ENCODE results near the gene ERC2.

Gene ERC2

GRCh38 chr3:55907616-55908015 is 560.7 kb downstream of the ERC2 start:
- no peak overlapping the region for H3K27ac ChIP-seq
- no peaks in the 10 kb centered on the region for H3K9me3 ChIP-seq (ENCODE audit: control insufficient read depth, low read length)
- H3K79me2 ChIP-seq, result no peaks in the 10 kb centered on the region
- H2AFZ ChIP-seq, result no peak overlapping the region
- peaks cover 5% of the 10 kb centered on the region for H3K4me1 ChIP-seq
- no peak overlapping the region for H3K4me3 ChIP-seq (ENCODE audit: low read depth, low read length)
- no peak for TF ChIP-seq CTCF (IDR thresholded peaks at IDR 0.05)
- H3K36me3 ChIP-seq (ENCODE audit: control insufficient read depth, insufficient read depth, low read length), result no peaks in the 10 kb centered on the region
- no peaks in the 10 kb centered on the region for H3K27me3 ChIP-seq (ENCODE audit: control insufficient read depth, insufficient read depth, low read length)
- H3K9ac ChIP-seq, result no peak overlapping the region
- H3K4me2 ChIP-seq (ENCODE audit: low read length), result no peak overlapping the region

DNA sequence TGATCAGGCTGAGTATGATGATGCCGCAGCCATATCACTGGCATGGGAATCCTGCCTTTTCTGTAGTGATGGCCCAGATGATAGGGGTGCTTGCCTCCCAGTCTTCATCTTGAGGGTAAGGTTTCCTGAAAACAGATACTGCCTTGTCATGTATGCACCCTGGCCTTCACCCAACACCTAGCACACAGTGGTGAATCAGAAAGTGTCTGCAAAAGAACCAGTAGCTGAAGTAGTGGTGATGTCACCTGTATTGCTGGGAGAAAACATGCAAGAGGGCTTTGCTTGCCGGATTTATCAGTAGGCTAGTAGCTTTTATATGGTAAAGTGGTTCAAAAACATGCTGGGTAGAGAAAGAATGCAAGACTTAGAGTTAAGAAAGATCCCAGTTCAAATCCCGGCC is 561.4 kb downstream of the ERC2 start:
- H3K36me3 ChIP-seq (ENCODE audit: control insufficient read depth, insufficient read depth, low read length), result no peaks in the 10 kb centered on the region
- H3K4me1 ChIP-seq, result peaks cover 5% of the 10 kb centered on the region
- no peak overlapping the region for H3K4me2 ChIP-seq (ENCODE audit: low read length)
- no peak overlapping the region for H3K9ac ChIP-seq
- no peak overlapping the region for H2AFZ ChIP-seq
- H3K79me2 ChIP-seq, result no peaks in the 10 kb centered on the region
- no peak for TF ChIP-seq CTCF (IDR thresholded peaks at IDR 0.05)
- H3K4me3 ChIP-seq (ENCODE audit: low read depth, low read length), result no peak overlapping the region
- H3K27me3 ChIP-seq (ENCODE audit: control insufficient read depth, insufficient read depth, low read length), result no peaks in the 10 kb centered on the region
- H3K9me3 ChIP-seq (ENCODE audit: control insufficient read depth, low read length), result no peaks in the 10 kb centered on the region
- H3K27ac ChIP-seq, result no peak overlapping the region

- no peak overlapping the region for H3K9ac ChIP-seq
Observed at GRCh38 chr3:55904716-55905115, 563.6 kb downstream of the ERC2 start.

DNA sequence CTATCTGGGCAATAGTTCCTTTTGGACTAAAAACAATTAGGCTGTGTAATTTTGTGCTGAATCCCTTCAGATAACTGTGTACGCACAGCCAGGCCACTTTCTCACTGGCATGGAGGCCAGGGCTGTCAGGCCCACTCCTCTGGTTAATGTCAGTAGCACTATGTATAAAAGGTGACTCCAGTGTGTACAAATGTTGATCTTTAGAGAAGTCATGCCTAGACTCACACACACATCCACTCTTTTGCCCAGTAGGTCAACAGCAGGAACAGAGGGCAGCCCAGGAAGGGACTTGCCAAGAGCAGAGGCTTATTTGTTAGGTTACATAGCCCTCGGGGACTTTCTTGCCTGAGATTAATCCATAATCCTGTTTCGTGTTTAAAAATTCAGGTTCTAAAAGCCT is 564.6 kb downstream of the ERC2 start:
- Histone ChIP-seq H3K4me1 (peaks cover 5% of the 10 kb centered on the region), H3K27ac (no peak overlapping the region), H3K9me3 (ENCODE audit: control insufficient read depth, low read length) (no peaks in the 10 kb centered on the region), H3K27me3 (ENCODE audit: control insufficient read depth, insufficient read depth, low read length) (no peaks in the 10 kb centered on the region), H3K79me2 (no peaks in the 10 kb centered on the region), H2AFZ (no peak overlapping the region), H3K4me2 (ENCODE audit: low read length) (no peak overlapping the region), H3K4me3 (ENCODE audit: low read depth, low read length) (no peak overlapping the region), H3K9ac (no peak overlapping the region), H3K36me3 (ENCODE audit: control insufficient read depth, insufficient read depth, low read length) (no peaks in the 10 kb centered on the region)
- TF ChIP-seq CTCF (IDR thresholded peaks at IDR 0.05), result no peak

More at GRCh38 chr3:55904716-55905115, 563.6 kb downstream of the ERC2 start:
- H3K9me3 ChIP-seq (ENCODE audit: control insufficient read depth, low read length), result no peaks in the 10 kb centered on the region
- H3K27me3 ChIP-seq (ENCODE audit: control insufficient read depth, insufficient read depth, low read length), result no peaks in the 10 kb centered on the region
- no peak overlapping the region for H3K4me2 ChIP-seq (ENCODE audit: low read length)
- H3K27ac ChIP-seq, result no peak overlapping the region
- no peak overlapping the region for H2AFZ ChIP-seq
- no peaks in the 10 kb centered on the region for H3K79me2 ChIP-seq
- TF ChIP-seq CTCF (IDR thresholded peaks at IDR 0.05), result no peak
- no peak overlapping the region for H3K4me3 ChIP-seq (ENCODE audit: low read depth, low read length)
- peaks cover 5% of the 10 kb centered on the region for H3K4me1 ChIP-seq
- H3K36me3 ChIP-seq (ENCODE audit: control insufficient read depth, insufficient read depth, low read length), result no peaks in the 10 kb centered on the region

DNA sequence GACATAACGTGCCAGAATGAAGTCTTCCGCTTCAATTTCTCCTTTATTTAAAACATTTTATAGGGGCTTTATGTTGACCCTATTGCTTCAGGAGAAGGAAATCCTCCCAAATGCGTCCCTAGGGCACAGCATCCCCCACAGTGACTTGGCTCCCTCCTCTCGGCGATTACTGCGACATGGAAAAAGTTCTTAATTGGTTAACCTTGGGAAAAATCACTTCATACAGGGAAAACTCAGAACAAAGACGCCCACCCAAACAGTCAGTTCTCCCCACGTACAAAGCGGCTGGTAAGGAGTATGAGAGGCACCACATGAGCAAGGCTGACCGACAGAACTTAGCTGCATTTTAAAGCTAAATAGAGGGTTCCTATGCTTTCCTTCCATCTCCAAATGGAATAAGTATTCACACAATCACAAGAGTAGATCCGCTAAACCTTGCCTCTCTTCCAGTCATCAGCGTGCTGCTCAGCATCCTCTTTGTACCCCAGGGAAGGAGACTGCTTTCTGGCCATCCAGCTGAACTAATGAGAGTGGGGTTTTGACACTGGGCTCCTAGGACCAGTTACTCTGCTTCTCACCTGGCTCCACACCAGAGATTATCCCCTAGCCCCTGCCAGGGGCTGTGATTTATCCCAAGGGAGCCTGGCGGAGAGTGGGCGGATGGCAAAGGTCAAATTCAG is 565.9 kb downstream of the ERC2 start:
- peaks cover 2% of the 10 kb centered on the region for H3K4me1 ChIP-seq
- no peak overlapping the region for H2AFZ ChIP-seq
- H3K9me3 ChIP-seq (ENCODE audit: control insufficient read depth, low read length), result no peaks in the 10 kb centered on the region
- no peak overlapping the region for H3K27ac ChIP-seq
- no peak overlapping the region for H3K4me2 ChIP-seq (ENCODE audit: low read length)
- no peak for TF ChIP-seq CTCF (IDR thresholded peaks at IDR 0.05)
- no peak overlapping the region for H3K9ac ChIP-seq
- H3K4me3 ChIP-seq (ENCODE audit: low read depth, low read length), result no peak overlapping the region
- no peaks in the 10 kb centered on the region for H3K79me2 ChIP-seq
- no peaks in the 10 kb centered on the region for H3K27me3 ChIP-seq (ENCODE audit: control insufficient read depth, insufficient read depth, low read length)
- H3K36me3 ChIP-seq (ENCODE audit: control insufficient read depth, insufficient read depth, low read length), result no peaks in the 10 kb centered on the region
